Endothelial cell of umbilical vein (primary cell): ENCODE measurements around the gene ERCC6L. TPM values are rescaled to one million over a fixed set of nuclear protein-coding genes. Genes with fewer than 3 reads are reported as not detected.

ENCODE experiments used
- BruUV-seq: library from RNA; stranded (reverse); fragments of 400-500 nt; replicated peaks from 2 replicates; lab custom pipeline; 2021; lab: Mats Ljungman, UMichigan
- CTCF ChIA-PET: fragments of 300-600, 350-600 bp; sonication (Branson Sonifier 250); formaldehyde crosslinking; loops from one replicate; lab custom pipeline; 2021; ENCODE audit warnings: antibody characterized with exemption, inconsistent platforms; lab: Charles Lee
- POLR2A ChIA-PET: fragments of 300-600, 350-600 bp; sonication (Branson Sonifier 250); formaldehyde crosslinking; loops from one replicate; lab custom pipeline; 2021; ENCODE audit warnings: antibody characterized with exemption, inconsistent platforms; lab: Charles Lee
- DNase-seq: peaks from one replicate; pipeline ENCODE4 v3.0.0-alpha.2; 2011; ENCODE audit warnings: low read depth, low spot score
- FAIRE-seq: peaks from 2 replicates; lab custom pipeline; 2011; peaks lifted over from hg19 to GRCh38; lab: Jason Lieb, UNC
- H2AFZ ChIP-seq: 2 replicates; pipeline ENCODE4 v1.6.0; 2012; ENCODE audit warnings: low read depth, low read length, control low read depth, inconsistent platforms
- H3K27ac ChIP-seq: 2 replicates; pipeline ENCODE4 v1.5.1; 2011; ENCODE audit warnings: low read depth, mild to moderate bottlenecking, control low read depth, low read length, moderate library complexity; ENCODE audit not compliant: insufficient read depth
- H3K27me3 ChIP-seq, 2 experiments: 2 replicates each; pipeline versions ENCODE4 v1.6.0 to v1.6.1; 2011; ENCODE audit warnings: low read length in 2 of 2, mixed read lengths in 1 of 2; ENCODE audit not compliant: control insufficient read depth in 2 of 2, insufficient read depth in 2 of 2
- H3K36me3 ChIP-seq, 2 experiments: 2 replicates in 1 of 2; 3 replicates in 1 of 2; pipeline ENCODE4 v1.5.1; 2011; ENCODE audit warnings: low read length in 2 of 2, mild to moderate bottlenecking in 1 of 2, moderate library complexity in 1 of 2; ENCODE audit not compliant: control insufficient read depth in 2 of 2, insufficient read depth in 2 of 2; ENCODE audit errors: extremely low read depth in 1 of 2
- H3K4me1 ChIP-seq: 3 replicates; pipeline ENCODE4 v1.5.1; 2011; ENCODE audit warnings: mild to moderate bottlenecking, low read length; ENCODE audit not compliant: control insufficient read depth, insufficient read depth; ENCODE audit errors: extremely low read depth
- H3K4me2 ChIP-seq: 2 replicates; pipeline ENCODE4 v1.6.1; 2011; ENCODE audit warnings: low read length, control low read depth, mixed read lengths; ENCODE audit not compliant: insufficient read depth
- H3K4me3 ChIP-seq, 3 experiments: fragments of 200-600 bp in 1 of 3; sonication (generic), shearing (Covaris generic) in 1 of 3; replicated peaks in 1 of 3; 2 replicates each; pipeline ENCODE4 v1.5.1; 2011 to 2016; ENCODE audit warnings: control low read depth in 3 of 3, low read length in 3 of 3, mild to moderate bottlenecking in 2 of 3, inconsistent platforms in 1 of 3, low read depth in 1 of 3, moderate library complexity in 1 of 3; ENCODE audit not compliant: insufficient read depth in 1 of 3
- H3K79me2 ChIP-seq: 2 replicates; pipeline ENCODE4 v1.6.0; 2012; ENCODE audit warnings: low read length, inconsistent platforms; ENCODE audit not compliant: control insufficient read depth, insufficient read depth
- H3K9ac ChIP-seq: replicated peaks from 2 replicates; pipeline ENCODE3; 2011; ENCODE audit warnings: low read length, control low read depth; ENCODE audit not compliant: insufficient read depth; ENCODE audit errors: extremely low read depth
- H3K9me1 ChIP-seq: replicated peaks from 3 replicates; pipeline ENCODE4 v1.6.0; 2011; ENCODE audit warnings: mild to moderate bottlenecking, low read length; ENCODE audit not compliant: control insufficient read depth, insufficient read depth; ENCODE audit errors: extremely low read depth
- H3K9me3 ChIP-seq: replicated peaks from 2 replicates; pipeline ENCODE4 v1.5.1; 2012; ENCODE audit warnings: low read length, inconsistent platforms; ENCODE audit not compliant: control insufficient read depth, insufficient read depth
- H4K20me1 ChIP-seq: replicated peaks from 2 replicates; pipeline ENCODE3; 2011; ENCODE audit warnings: mild to moderate bottlenecking, low read length; ENCODE audit not compliant: control insufficient read depth, insufficient read depth; ENCODE audit errors: extremely low read depth
- CTCF ChIP-seq, 2 donors: IDR thresholded peaks; 1 replicate in 1 of 2; 2 replicates in 1 of 2; pipeline ENCODE4 v1.5.1; 2011; ENCODE audit warnings: low read length in 2 of 2, mild to moderate bottlenecking in 2 of 2, moderate library complexity in 2 of 2, control low read depth in 1 of 2, inconsistent platforms in 1 of 2, low read depth in 1 of 2; ENCODE audit not compliant: insufficient read depth in 1 of 2; ENCODE audit errors: extremely low read depth in 1 of 2
- EZH2 ChIP-seq: IDR thresholded peaks from 2 replicates; pipeline ENCODE4 v1.6.1; 2012; ENCODE audit warnings: borderline replicate concordance, low read depth, mild to moderate bottlenecking, moderate library complexity, low read length, inconsistent platforms; ENCODE audit not compliant: severe bottlenecking
- FOS ChIP-seq: IDR thresholded peaks from 2 replicates; pipeline ENCODE4 v1.6.1; 2011; ENCODE audit warnings: mild to moderate bottlenecking, low read length, moderate library complexity, borderline replicate concordance; ENCODE audit not compliant: insufficient read depth
- GATA2 ChIP-seq: IDR thresholded peaks from 2 replicates; pipeline ENCODE4 v1.7.0; 2011; ENCODE audit warnings: low read depth, mild to moderate bottlenecking, moderate library complexity, mixed read lengths, low read length; ENCODE audit not compliant: insufficient read length, insufficient read depth
- JUN ChIP-seq: IDR thresholded peaks from 2 replicates; pipeline ENCODE4 v1.6.1; 2011; ENCODE audit warnings: borderline replicate concordance, low read depth; ENCODE audit not compliant: insufficient read length, insufficient read depth
- MAX ChIP-seq: IDR thresholded peaks from 2 replicates; pipeline ENCODE4 v1.6.1; 2011; ENCODE audit not compliant: insufficient read depth, insufficient read length
- MYC ChIP-seq: IDR thresholded peaks from one replicate; pipeline ENCODE4 v1.6.1; 2011; ENCODE audit warnings: mild to moderate bottlenecking, low read depth, low read length
- POLR2A ChIP-seq: IDR thresholded peaks from 2 replicates; pipeline ENCODE4 v1.6.1; 2012; ENCODE audit warnings: low read depth, mild to moderate bottlenecking, control low read depth, low read length
- POLR2AphosphoS5 ChIP-seq: IDR thresholded peaks from 2 replicates; pipeline ENCODE4 v1.6.1; 2012; ENCODE audit warnings: low read depth, mild to moderate bottlenecking, control low read depth, low read length, moderate library complexity; ENCODE audit not compliant: insufficient read depth
- dilution Hi-C: fragments of 300-500 bp; cut with MboI; formaldehyde crosslinking; loops from one replicate; pipeline ENCODE4 v1.15.0; 2019; ENCODE audit warnings: low sequenced_read_pairs; ENCODE audit not compliant: extremely low pct_ligation_motif_present
- intact Hi-C: fragments of 100-400 bp; cut with micrococcal nuclease; formaldehyde crosslinking; loops from one replicate; pipeline ENCODE4 v1.10.0; 2022
- polyA plus RNA-seq, 4 experiments: library from polyadenylated mRNA; depleted of rRNA in 3 of 4; stranded (reverse) in 3 of 4; unstranded in 1 of 4; fragments of >200 nt; gene quantifications; 2 replicates each; pipeline versions ENCODE4 v1.2.1 to v1.2.3, GENCODE V29; 2011 to 2012; ENCODE audit warnings: missing spikeins in 1 of 4
- total RNA-seq: library from RNA; stranded (reverse); gene quantifications from 2 replicates; pipeline ENCODE4 v1.2.3, GENCODE V29; 2021

The ERCC6L gene
- total and polyA plus RNA-seq, 2 donors (not counting 3 experiments of a cell fraction or from before 2014, with no cell fraction given) = 0.92 to 6.7 TPM

- no peak overlapping the region for H3K4me2 ChIP-seq
- no peak overlapping the region for H3K9ac ChIP-seq
- BruUV-seq = no TSS peak
- ChIA-PET CTCF (no interaction called here), POLR2A (no interaction called here)
- no peak overlapping the region for H2AFZ ChIP-seq
- H3K4me3 ChIP-seq = no peak overlapping the region
- TF ChIP-seq EZH2 = no peak
- TF ChIP-seq FOS = no peak
- TF ChIP-seq POLR2A = no peak
- no peak for TF ChIP-seq JUN
- TF ChIP-seq POLR2AphosphoS5 = no peak
- no peak for TF ChIP-seq CTCF (IDR thresholded peaks at IDR 0.05; ENCODE audit: extremely low read depth in 1 of 2, insufficient read depth in 1 of 2, low read depth in 1 of 2, low read length in 2 of 2)
- no peak for TF ChIP-seq MAX
- TF ChIP-seq GATA2 = no peak
- no peak for TF ChIP-seq MYC
- dilution Hi-C loops = no loop called here
- no peaks in the 10 kb centered on the region for H3K27me3 ChIP-seq
- intact Hi-C loops = no loop called here
- H3K9me3 ChIP-seq = no peaks in the 10 kb centered on the region
- DNase-seq = no peak
- no peaks in the 10 kb centered on the region for H3K79me2 ChIP-seq
- H3K36me3 ChIP-seq = peaks cover 2 to 10% of the 10 kb centered on the region in 2 experiments
- no peak for FAIRE-seq
- no peaks in the 10 kb centered on the region for H4K20me1 ChIP-seq
- no peaks in the 10 kb centered on the region for H3K9me1 ChIP-seq
- no peak overlapping the region for H3K27ac ChIP-seq
- H3K4me1 ChIP-seq = peaks cover 4% of the 10 kb centered on the region
These were observed 26.4 kb upstream of the ERCC6L start for GRCh38 chrX:72265263-72265662.
